WI38 (cell line): ENCODE results near the gene HIBADH.

ENCODE experiments used
- H3K4me3 ChIP-seq: 2 replicates; pipeline ENCODE4 v1.5.1; 2011; ENCODE audit warnings: low read depth, mild to moderate bottlenecking, control low read depth, low read length
- TF ChIP-seq, protein P1 (sequence below): IDR thresholded peaks from 2 replicates; pipeline ENCODE4 v1.5.1; 2012; ENCODE audit warnings: low read depth, mild to moderate bottlenecking, control low read depth, low read length

HIBADH gene

DNA sequence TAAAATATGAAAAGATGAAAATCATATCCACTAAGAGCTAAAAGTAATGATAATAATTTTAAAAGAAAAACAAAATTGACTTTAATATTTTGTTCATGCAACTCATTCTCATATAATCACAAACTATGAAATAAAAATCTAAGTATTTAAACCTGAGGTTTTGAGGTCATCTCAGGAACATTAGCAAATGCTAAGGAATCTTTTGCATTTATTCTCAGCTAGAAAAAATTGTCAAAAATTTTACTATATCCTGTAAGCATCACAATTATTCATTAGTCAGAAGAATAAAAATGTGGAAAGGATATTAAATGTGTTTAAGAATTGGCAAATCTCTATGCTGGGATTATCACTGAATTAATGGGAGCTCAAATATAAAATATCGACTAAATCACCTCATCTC is 40.5 kb upstream of the HIBADH start:
- TF ChIP-seq, protein P1, sequence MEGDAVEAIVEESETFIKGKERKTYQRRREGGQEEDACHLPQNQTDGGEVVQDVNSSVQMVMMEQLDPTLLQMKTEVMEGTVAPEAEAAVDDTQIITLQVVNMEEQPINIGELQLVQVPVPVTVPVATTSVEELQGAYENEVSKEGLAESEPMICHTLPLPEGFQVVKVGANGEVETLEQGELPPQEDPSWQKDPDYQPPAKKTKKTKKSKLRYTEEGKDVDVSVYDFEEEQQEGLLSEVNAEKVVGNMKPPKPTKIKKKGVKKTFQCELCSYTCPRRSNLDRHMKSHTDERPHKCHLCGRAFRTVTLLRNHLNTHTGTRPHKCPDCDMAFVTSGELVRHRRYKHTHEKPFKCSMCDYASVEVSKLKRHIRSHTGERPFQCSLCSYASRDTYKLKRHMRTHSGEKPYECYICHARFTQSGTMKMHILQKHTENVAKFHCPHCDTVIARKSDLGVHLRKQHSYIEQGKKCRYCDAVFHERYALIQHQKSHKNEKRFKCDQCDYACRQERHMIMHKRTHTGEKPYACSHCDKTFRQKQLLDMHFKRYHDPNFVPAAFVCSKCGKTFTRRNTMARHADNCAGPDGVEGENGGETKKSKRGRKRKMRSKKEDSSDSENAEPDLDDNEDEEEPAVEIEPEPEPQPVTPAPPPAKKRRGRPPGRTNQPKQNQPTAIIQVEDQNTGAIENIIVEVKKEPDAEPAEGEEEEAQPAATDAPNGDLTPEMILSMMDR: no peak
- no peak overlapping the region for H3K4me3 ChIP-seq

DNA sequence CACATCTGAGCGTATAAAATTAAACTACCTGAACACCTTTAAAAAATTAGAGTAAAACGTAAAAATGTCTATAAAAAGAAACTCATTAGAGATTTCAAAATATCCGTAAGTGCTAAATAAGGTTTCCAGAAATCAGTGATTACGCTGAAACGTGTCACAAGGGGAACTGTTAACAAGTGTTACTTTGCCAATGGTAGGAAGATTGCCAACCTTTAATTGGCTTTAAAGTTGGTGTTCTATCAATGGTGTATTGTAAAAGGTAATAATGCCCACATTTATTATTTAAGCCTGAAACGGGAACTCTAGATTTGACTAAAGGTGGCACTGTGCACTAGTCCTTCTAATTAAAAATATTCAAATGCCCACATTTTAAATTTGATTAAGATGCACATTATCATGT is 37.8 kb upstream of the HIBADH start:
- TF ChIP-seq, protein P1: no peak

DNA sequence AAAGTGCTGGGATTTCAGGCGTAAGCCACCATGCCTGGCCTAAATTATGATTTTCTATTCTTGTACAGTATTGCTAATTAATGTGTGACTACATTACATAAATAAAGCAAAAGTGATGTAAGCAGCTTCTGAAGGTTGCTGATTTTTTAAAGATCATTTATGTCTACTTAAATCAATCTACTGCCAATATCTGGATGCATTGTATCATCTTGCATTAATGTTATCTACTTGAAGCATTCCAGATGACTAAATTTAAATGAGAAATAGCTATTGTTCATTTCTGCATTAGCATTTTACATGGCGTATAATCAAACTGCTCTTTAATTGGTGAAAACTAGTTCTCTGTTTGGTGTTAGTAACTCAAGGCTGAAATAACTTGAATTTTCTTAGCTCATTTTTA is 37.1 kb upstream of the HIBADH start:
- H3K4me3 ChIP-seq: no peak overlapping the region
- TF ChIP-seq, protein P1: no peak

More for the DNA sequence above, 37.8 kb upstream of the HIBADH start:
- H3K4me3 ChIP-seq: no peak overlapping the region

GRCh38 chr7:27697861-27698430 is 35.3 kb upstream of the HIBADH start:
- TF ChIP-seq, protein P1: no peak
- no peak overlapping the region for H3K4me3 ChIP-seq

- no peak overlapping the region for H3K4me3 ChIP-seq
- TF ChIP-seq, protein P1: no peak
Measured at GRCh38 chr7:27695096-27695495, 32.4 kb upstream of the HIBADH start.

- TF ChIP-seq, protein P1: no peak
- H3K4me3 ChIP-seq: no peak overlapping the region
Measured at GRCh38 chr7:27693794-27694193, 31.1 kb upstream of the HIBADH start.

GRCh38 chr7:27690649-27691048 is 28.0 kb upstream of the HIBADH start:
- H3K4me3 ChIP-seq: no peak overlapping the region
- TF ChIP-seq, protein P1: no peak
